MG63 (cell line): ENCODE data around the gene ZW10. TPM values are rescaled to one million over a fixed set of nuclear protein-coding genes. Genes with fewer than 3 reads are reported as not detected.
"Not testable (repeated sequence)": the region's sequence is repeated elsewhere in the genome, so short reads cannot be mapped to it uniquely, and the experiment has no call there.

Source experiments
- DNase-seq: peaks from one replicate; pipeline ENCODE4 v3.0.0-alpha.2; 2020
- H3K27me3 ChIP-seq: fragments of 250-450 bp; sonication (Bioruptor Pico); 2 replicates; pipeline ENCODE4 v1.5.1; 2020; ENCODE audit warnings: mild to moderate bottlenecking, moderate library complexity
- H3K36me3 ChIP-seq: fragments of 250-450 bp; sonication (Bioruptor Pico); 2 replicates; pipeline ENCODE4 v1.5.1; 2020; ENCODE audit warnings: mild to moderate bottlenecking, moderate library complexity
- H3K4me3 ChIP-seq: fragments of 250-450 bp; sonication (Bioruptor Pico); 2 replicates; pipeline ENCODE4 v1.5.1; 2020; ENCODE audit warnings: mild to moderate bottlenecking, moderate library complexity
- H3K9me3 ChIP-seq: fragments of 250-450 bp; sonication (Bioruptor Pico); 2 replicates; pipeline ENCODE4 v1.5.1; 2020; ENCODE audit warnings: mild to moderate bottlenecking, moderate library complexity
- total RNA-seq: library from RNA; depleted of rRNA; stranded (reverse); fragments of >200 nt; shearing (Covaris generic); gene quantifications from 2 replicates; pipeline ENCODE4 v1.2.3, GENCODE V29; 2014; ENCODE audit warnings: low replicate concordance

Gene ZW10
- total RNA-seq, 1 experiment from 2014 or later = 23.4 TPM

GRCh38 chr11:113773092-113773415, 438 bp downstream of the ZW10 start:
- Histone ChIP-seq H3K4me3 (peak overlapping the region; percentile 95), H3K36me3 (peaks cover 15% of the 10 kb centered on the region), H3K27me3 (peaks cover 6% of the 10 kb centered on the region), H3K9me3 (no peaks in the 10 kb centered on the region)
- DNase-seq = peak; percentile 45

DNA sequence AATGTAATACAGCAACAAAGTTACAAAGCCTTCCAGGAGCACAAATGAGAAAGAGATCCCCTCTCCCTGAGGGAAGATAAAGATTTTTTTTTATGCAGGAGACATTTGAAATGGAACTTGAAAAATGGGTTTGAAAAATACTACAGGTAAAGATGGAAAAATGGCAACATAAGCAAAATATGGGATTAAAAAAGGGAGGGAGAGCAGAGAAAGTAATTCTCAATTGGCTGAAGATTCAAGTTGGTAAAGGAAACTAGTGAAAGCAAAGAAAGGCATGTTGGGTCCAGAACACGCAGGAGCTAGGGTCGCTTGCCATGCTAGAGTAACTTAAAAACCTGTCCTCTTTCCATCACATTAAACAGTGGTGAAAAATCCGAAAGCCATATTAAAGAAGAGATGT, 1.5 kb downstream of the ZW10 start:
- H3K36me3 ChIP-seq = peaks cover 25% of the 10 kb centered on the region
- H3K4me3 ChIP-seq = peak overlapping the region; percentile 95
- no peak for DNase-seq
- H3K9me3 ChIP-seq = no peaks in the 10 kb centered on the region
- peaks cover 6% of the 10 kb centered on the region for H3K27me3 ChIP-seq

- Histone ChIP-seq H3K9me3 (no peaks in the 10 kb centered on the region), H3K36me3 (peaks cover 63% of the 10 kb centered on the region), H3K27me3 (no peaks in the 10 kb centered on the region), H3K4me3 (no peak overlapping the region)
- DNase-seq = no peak
Measured at GRCh38 chr11:113764527-113765219, 8.8 kb downstream of the ZW10 start.

- DNase-seq, H3K27me3 ChIP-seq: not testable (repeated sequence)
- H3K36me3 ChIP-seq = peaks cover 64% of the 10 kb centered on the region
Measured at GRCh38 chr11:113763040-113763439, 10.5 kb downstream of the ZW10 start.

GRCh38 chr11:113760241-113760640, 13.3 kb downstream of the ZW10 start:
- Histone ChIP-seq H3K4me3 (no peak overlapping the region), H3K9me3 (no peaks in the 10 kb centered on the region), H3K36me3 (peaks cover 70% of the 10 kb centered on the region), H3K27me3 (no peaks in the 10 kb centered on the region)
- DNase-seq = no peak

More at GRCh38 chr11:113763040-113763439, 10.5 kb downstream of the ZW10 start:
- H3K4me3 ChIP-seq, H3K9me3 ChIP-seq: not testable (repeated sequence)

GRCh38 chr11:113752932-113753331, 20.6 kb downstream of the ZW10 start:
- no peak overlapping the region for H3K4me3 ChIP-seq
- H3K27me3 ChIP-seq = no peaks in the 10 kb centered on the region
- H3K9me3 ChIP-seq = no peaks in the 10 kb centered on the region
- peaks cover 49% of the 10 kb centered on the region for H3K36me3 ChIP-seq
- DNase-seq = no peak

- no peak for DNase-seq
- Histone ChIP-seq H3K27me3 (no peaks in the 10 kb centered on the region), H3K9me3 (no peaks in the 10 kb centered on the region), H3K4me3 (no peak overlapping the region), H3K36me3 (peaks cover 56% of the 10 kb centered on the region)
Measured at GRCh38 chr11:113736323-113736722, 37.2 kb downstream of the ZW10 start.

- DNase-seq = no peak
- H3K36me3 ChIP-seq = peaks cover 23% of the 10 kb centered on the region
- H3K4me3 ChIP-seq = no peak overlapping the region
- H3K27me3 ChIP-seq = no peaks in the 10 kb centered on the region
- H3K9me3 ChIP-seq = no peaks in the 10 kb centered on the region
Measured at GRCh38 chr11:113732092-113732491, 41.4 kb downstream of the ZW10 start.

DNA sequence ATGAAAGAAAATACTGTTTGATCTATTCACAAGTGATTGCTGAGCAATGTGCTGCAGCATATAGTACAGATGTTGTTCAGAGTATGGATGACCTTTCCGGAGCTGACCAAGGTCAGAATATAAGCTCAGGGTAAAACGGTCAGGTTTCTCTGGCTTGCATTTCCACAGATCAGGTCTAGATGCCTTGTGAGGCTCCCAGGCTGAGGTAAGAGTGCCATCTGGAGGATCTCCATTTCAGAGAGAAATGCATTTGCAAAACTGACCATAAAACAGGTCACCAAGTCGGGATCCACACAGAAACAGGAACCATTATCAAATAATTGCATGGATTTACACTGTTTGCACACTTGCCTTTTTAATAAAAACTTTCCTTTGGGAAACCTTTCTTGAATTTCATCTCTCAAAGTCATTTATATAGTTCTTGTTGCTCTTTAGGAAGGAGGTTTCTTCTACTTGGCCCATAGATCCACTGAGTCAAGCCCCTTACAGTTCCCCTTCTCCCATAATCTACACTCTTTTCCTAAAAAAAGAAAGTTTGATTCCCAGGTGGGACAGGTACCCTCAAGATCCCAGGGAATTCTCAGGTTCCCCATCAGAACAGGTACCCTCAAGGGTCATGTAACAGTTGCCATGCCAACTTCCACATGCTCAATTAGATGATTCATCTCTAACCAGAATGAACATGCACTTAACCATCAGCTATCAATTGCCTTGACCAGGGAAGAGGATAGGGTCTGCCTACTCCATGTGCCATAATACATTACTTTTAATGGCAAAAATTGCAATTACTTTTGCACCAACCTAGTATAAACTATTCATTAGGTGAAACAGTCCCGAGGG, 42.4 kb downstream of the ZW10 start:
- Histone ChIP-seq H3K27me3 (no peaks in the 10 kb centered on the region), H3K36me3 (peaks cover 15% of the 10 kb centered on the region), H3K9me3 (no peaks in the 10 kb centered on the region), H3K4me3 (no peak overlapping the region)
- DNase-seq = peak; percentile 42

- Histone ChIP-seq H3K4me3 (no peak overlapping the region), H3K9me3 (no peaks in the 10 kb centered on the region), H3K36me3 (peaks cover 10% of the 10 kb centered on the region), H3K27me3 (no peaks in the 10 kb centered on the region)
- DNase-seq = peak; percentile 4
Measured at GRCh38 chr11:113729456-113729855, 44.0 kb downstream of the ZW10 start.

- peaks cover 6% of the 10 kb centered on the region; the same call in 1 of the 2 replicates for H3K36me3 ChIP-seq
- DNase-seq = no peak
- no peak overlapping the region for H3K4me3 ChIP-seq
- H3K9me3 ChIP-seq = no peaks in the 10 kb centered on the region
- no peaks in the 10 kb centered on the region for H3K27me3 ChIP-seq
Measured at GRCh38 chr11:113728814-113729213, 44.7 kb downstream of the ZW10 start.

GRCh38 chr11:113725913-113726312, 47.6 kb downstream of the ZW10 start:
- Histone ChIP-seq H3K27me3 (no peaks in the 10 kb centered on the region), H3K4me3 (no peak overlapping the region), H3K36me3 (no peaks in the 10 kb centered on the region), H3K9me3 (no peaks in the 10 kb centered on the region)
- DNase-seq = no peak

DNA sequence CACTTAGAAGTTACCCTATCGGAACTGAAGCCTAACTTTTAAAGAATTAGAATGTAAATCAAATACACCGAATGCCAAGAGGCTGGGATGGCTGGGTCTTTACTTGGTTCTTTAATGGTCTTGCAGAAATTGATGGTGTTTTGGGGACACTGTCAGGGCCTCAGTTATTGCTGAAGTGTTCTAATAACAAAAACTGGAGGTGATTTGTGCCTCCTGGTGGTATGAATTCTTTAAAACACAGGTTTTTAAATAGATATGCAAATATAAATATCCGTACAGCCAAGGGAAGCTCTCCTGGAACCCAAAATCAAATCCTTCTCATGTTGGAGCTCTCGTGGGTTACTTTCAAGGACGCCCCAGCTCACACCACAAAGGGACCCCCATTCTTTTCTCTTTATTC, 48.1 kb downstream of the ZW10 start:
- Histone ChIP-seq H3K4me3 (no peak overlapping the region), H3K9me3 (no peaks in the 10 kb centered on the region), H3K36me3 (no peaks in the 10 kb centered on the region), H3K27me3 (no peaks in the 10 kb centered on the region)
- no peak for DNase-seq

GRCh38 chr11:113724778-113725177, 48.7 kb downstream of the ZW10 start:
- no peaks in the 10 kb centered on the region for H3K9me3 ChIP-seq
- DNase-seq = no peak
- H3K36me3 ChIP-seq = no peaks in the 10 kb centered on the region
- H3K4me3 ChIP-seq = no peak overlapping the region
- H3K27me3 ChIP-seq = no peaks in the 10 kb centered on the region

- no peaks in the 10 kb centered on the region for H3K9me3 ChIP-seq
Measured at GRCh38 chr11:113723787-113724186, 49.7 kb downstream of the ZW10 start.

GRCh38 chr11:113722934-113723333, 50.6 kb downstream of the ZW10 start:
- no peaks in the 10 kb centered on the region for H3K9me3 ChIP-seq
- H3K27me3 ChIP-seq = no peaks in the 10 kb centered on the region
- no peak overlapping the region for H3K4me3 ChIP-seq
- DNase-seq = no peak
- no peaks in the 10 kb centered on the region for H3K36me3 ChIP-seq

More at GRCh38 chr11:113723787-113724186, 49.7 kb downstream of the ZW10 start:
- Histone ChIP-seq H3K4me3 (no peak overlapping the region), H3K36me3 (no peaks in the 10 kb centered on the region), H3K27me3 (no peaks in the 10 kb centered on the region)
- no peak for DNase-seq

GRCh38 chr11:113722221-113722620, 51.3 kb downstream of the ZW10 start:
- no peaks in the 10 kb centered on the region for H3K36me3 ChIP-seq
- H3K9me3 ChIP-seq = no peaks in the 10 kb centered on the region
- H3K4me3 ChIP-seq = no peak overlapping the region
- no peak for DNase-seq
- H3K27me3 ChIP-seq = no peaks in the 10 kb centered on the region
